SK-N-SH (cell line): ENCODE measurements around the gene HECTD2.

Experiments
- ELF1 ChIP-seq: IDR thresholded peaks from 2 replicates; pipeline ENCODE4 v1.4.0; 2012
- FOXJ3 ChIP-seq: sonication (generic); formaldehyde crosslinking; IDR thresholded peaks from 2 replicates; pipeline ENCODE4 v1.5.1; 2020; ENCODE audit warnings: mild to moderate bottlenecking, missing genetic modification reagents
- NFIC ChIP-seq: IDR thresholded peaks from 2 replicates; pipeline ENCODE4 v1.4.0; 2012; ENCODE audit warnings: borderline replicate concordance
- POLR2AphosphoS5 ChIP-seq: IDR thresholded peaks from 2 replicates; pipeline ENCODE4 v1.6.1; 2012; ENCODE audit warnings: low read depth, low read length
- RAD21 ChIP-seq: IDR thresholded peaks from 2 replicates; pipeline ENCODE4 v1.6.1; 2012; ENCODE audit warnings: mild to moderate bottlenecking, low read length
- RCOR1 ChIP-seq: fragments of 150-350 bp; IDR thresholded peaks from 2 replicates; pipeline ENCODE4 v1.6.1; 2017; ENCODE audit warnings: antibody characterized with exemption, low read length
- RFX5 ChIP-seq: IDR thresholded peaks from 2 replicates; pipeline ENCODE4 v1.6.1; 2012; ENCODE audit warnings: mild to moderate bottlenecking, improper control_type of control experiment, low read length
- RXRA ChIP-seq: IDR thresholded peaks from 2 replicates; pipeline ENCODE4 v1.4.0; 2012; ENCODE audit warnings: low read depth, mild to moderate bottlenecking, borderline replicate concordance
- SIN3A ChIP-seq: IDR thresholded peaks from 2 replicates; pipeline ENCODE4 v1.6.1; 2012; ENCODE audit warnings: low read depth, mild to moderate bottlenecking, low read length, moderate library complexity, borderline replicate concordance
- TF ChIP-seq, protein P1 (sequence below): fragments of 200-600 bp; sonication (generic); IDR thresholded peaks from 2 replicates; pipeline ENCODE4 v1.6.1; 2017; ENCODE audit warnings: antibody characterized with exemption, mild to moderate bottlenecking, moderate library complexity
- TF ChIP-seq, protein P2 (sequence below): IDR thresholded peaks from 2 replicates; pipeline ENCODE4 v1.4.0; 2012; ENCODE audit warnings: low read depth
- TF ChIP-seq, protein P3 (sequence below): fragments of 150-350 bp; IDR thresholded peaks from 2 replicates; pipeline ENCODE4 v1.6.1; 2017; ENCODE audit warnings: antibody characterized with exemption, low read length, low read depth, borderline replicate concordance
- TF ChIP-seq, protein P4 (sequence below): IDR thresholded peaks from 2 replicates; pipeline ENCODE4 v1.6.1; 2012; ENCODE audit warnings: mild to moderate bottlenecking, low read depth, low read length, moderate library complexity

DNA sequence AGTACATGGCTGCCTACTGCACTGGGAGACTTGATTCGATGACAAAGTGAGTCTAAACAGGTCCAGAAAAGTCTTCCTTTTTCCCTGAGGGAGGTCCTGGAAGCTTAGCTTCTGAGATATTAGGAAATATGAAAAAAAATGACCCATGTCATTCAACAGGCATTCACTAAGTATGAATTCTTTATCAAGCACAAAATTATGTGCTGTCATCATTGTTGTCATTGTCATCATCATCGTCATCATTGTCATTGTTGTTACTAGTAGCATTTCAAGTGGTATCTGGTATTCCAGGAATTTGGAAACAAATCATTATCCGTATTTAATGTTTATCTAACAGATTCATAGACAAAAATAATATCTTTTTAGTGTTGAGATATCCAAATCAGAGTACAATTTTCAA, 49.7 kb upstream of the HECTD2 start:
- no peak for TF ChIP-seq RCOR1
- TF ChIP-seq, protein P1, sequence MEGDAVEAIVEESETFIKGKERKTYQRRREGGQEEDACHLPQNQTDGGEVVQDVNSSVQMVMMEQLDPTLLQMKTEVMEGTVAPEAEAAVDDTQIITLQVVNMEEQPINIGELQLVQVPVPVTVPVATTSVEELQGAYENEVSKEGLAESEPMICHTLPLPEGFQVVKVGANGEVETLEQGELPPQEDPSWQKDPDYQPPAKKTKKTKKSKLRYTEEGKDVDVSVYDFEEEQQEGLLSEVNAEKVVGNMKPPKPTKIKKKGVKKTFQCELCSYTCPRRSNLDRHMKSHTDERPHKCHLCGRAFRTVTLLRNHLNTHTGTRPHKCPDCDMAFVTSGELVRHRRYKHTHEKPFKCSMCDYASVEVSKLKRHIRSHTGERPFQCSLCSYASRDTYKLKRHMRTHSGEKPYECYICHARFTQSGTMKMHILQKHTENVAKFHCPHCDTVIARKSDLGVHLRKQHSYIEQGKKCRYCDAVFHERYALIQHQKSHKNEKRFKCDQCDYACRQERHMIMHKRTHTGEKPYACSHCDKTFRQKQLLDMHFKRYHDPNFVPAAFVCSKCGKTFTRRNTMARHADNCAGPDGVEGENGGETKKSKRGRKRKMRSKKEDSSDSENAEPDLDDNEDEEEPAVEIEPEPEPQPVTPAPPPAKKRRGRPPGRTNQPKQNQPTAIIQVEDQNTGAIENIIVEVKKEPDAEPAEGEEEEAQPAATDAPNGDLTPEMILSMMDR = no peak
- TF ChIP-seq, protein P2, sequence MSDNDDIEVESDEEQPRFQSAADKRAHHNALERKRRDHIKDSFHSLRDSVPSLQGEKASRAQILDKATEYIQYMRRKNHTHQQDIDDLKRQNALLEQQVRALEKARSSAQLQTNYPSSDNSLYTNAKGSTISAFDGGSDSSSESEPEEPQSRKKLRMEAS = no peak
- TF ChIP-seq, protein P3, sequence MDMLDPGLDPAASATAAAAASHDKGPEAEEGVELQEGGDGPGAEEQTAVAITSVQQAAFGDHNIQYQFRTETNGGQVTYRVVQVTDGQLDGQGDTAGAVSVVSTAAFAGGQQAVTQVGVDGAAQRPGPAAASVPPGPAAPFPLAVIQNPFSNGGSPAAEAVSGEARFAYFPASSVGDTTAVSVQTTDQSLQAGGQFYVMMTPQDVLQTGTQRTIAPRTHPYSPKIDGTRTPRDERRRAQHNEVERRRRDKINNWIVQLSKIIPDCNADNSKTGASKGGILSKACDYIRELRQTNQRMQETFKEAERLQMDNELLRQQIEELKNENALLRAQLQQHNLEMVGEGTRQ = no peak
- TF ChIP-seq ELF1 = no peak
- TF ChIP-seq SIN3A = no peak
- no peak for TF ChIP-seq RXRA
- TF ChIP-seq RFX5 = no peak
- no peak for TF ChIP-seq FOXJ3
- no peak for TF ChIP-seq NFIC
- no peak for TF ChIP-seq RAD21
- TF ChIP-seq, protein P4, sequence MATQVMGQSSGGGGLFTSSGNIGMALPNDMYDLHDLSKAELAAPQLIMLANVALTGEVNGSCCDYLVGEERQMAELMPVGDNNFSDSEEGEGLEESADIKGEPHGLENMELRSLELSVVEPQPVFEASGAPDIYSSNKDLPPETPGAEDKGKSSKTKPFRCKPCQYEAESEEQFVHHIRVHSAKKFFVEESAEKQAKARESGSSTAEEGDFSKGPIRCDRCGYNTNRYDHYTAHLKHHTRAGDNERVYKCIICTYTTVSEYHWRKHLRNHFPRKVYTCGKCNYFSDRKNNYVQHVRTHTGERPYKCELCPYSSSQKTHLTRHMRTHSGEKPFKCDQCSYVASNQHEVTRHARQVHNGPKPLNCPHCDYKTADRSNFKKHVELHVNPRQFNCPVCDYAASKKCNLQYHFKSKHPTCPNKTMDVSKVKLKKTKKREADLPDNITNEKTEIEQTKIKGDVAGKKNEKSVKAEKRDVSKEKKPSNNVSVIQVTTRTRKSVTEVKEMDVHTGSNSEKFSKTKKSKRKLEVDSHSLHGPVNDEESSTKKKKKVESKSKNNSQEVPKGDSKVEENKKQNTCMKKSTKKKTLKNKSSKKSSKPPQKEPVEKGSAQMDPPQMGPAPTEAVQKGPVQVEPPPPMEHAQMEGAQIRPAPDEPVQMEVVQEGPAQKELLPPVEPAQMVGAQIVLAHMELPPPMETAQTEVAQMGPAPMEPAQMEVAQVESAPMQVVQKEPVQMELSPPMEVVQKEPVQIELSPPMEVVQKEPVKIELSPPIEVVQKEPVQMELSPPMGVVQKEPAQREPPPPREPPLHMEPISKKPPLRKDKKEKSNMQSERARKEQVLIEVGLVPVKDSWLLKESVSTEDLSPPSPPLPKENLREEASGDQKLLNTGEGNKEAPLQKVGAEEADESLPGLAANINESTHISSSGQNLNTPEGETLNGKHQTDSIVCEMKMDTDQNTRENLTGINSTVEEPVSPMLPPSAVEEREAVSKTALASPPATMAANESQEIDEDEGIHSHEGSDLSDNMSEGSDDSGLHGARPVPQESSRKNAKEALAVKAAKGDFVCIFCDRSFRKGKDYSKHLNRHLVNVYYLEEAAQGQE = no peak
- TF ChIP-seq POLR2AphosphoS5 = no peak
